ENCODE data around the gene BRWD1. TPM values are rescaled to one million over a fixed set of nuclear protein-coding genes. Genes with fewer than 3 reads are reported as not detected.

BRWD1 gene
- total and polyA plus RNA-seq, 2 experiments from 2014 or later: 32.6 to 62.8 TPM

DNA sequence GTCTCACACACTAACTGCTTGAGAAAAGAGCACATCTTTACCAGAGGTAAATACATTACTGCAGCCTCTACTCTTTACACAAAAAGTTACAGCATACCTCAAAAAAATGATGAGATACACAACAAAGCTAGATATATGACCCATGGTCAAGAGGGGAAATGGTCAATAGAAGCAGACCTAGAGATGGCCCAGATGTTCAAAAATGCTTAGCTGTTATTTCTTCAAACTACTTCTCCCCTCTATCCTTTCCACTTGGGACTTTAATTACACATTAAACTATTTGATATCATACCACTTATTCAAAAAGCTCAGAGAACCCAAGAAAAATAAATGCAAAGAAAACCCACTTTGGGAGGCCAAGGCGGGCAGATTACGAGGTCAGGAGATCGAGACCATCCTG is 12.8 kb downstream of the BRWD1 start:
- no peak for DNase-seq (ENCODE audit: low read depth in 1 of 2, low spot score in 1 of 2)
- Histone ChIP-seq H3K27me3 (no peaks in the 10 kb centered on the region), H3K4me1 (ENCODE audit: low read depth) (no peaks in the 10 kb centered on the region), H3K4me3 (no peak overlapping the region), H3K36me3 (peaks cover 23% of the 10 kb centered on the region), H3K27ac (no peak overlapping the region), H3K9me3 (ENCODE audit: low read depth) (no peaks in the 10 kb centered on the region)
- TF ChIP-seq, protein P1, sequence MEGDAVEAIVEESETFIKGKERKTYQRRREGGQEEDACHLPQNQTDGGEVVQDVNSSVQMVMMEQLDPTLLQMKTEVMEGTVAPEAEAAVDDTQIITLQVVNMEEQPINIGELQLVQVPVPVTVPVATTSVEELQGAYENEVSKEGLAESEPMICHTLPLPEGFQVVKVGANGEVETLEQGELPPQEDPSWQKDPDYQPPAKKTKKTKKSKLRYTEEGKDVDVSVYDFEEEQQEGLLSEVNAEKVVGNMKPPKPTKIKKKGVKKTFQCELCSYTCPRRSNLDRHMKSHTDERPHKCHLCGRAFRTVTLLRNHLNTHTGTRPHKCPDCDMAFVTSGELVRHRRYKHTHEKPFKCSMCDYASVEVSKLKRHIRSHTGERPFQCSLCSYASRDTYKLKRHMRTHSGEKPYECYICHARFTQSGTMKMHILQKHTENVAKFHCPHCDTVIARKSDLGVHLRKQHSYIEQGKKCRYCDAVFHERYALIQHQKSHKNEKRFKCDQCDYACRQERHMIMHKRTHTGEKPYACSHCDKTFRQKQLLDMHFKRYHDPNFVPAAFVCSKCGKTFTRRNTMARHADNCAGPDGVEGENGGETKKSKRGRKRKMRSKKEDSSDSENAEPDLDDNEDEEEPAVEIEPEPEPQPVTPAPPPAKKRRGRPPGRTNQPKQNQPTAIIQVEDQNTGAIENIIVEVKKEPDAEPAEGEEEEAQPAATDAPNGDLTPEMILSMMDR (IDR thresholded peaks at IDR 0.05; ENCODE audit: low read depth, low read length): no peak

DNA sequence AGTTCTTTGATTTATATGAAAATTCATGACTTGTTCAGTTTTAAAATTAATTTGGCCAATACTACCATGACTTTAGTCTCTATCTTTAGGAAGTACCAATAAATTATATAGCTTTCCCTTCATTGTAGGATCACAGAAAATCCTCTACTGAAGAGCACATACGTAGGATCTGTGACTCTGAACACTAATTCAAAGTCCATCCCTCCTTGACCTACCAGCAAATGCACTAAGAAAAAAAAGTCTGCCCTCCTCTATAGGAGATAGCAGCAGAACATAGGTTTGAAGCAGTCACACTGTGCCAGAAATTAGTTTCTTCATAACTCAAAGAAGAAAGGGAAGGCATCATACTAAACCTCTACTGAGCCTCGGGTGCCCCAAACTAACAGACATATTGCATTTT is 16.5 kb downstream of the BRWD1 start:
- H3K27me3 ChIP-seq: no peaks in the 10 kb centered on the region
- H3K27ac ChIP-seq: no peak overlapping the region
- no peak overlapping the region for H3K4me3 ChIP-seq
- DNase-seq (ENCODE audit: low read depth in 1 of 2, low spot score in 1 of 2): no peak
- TF ChIP-seq, protein P1 (IDR thresholded peaks at IDR 0.05; ENCODE audit: low read depth, low read length): no peak
- no peaks in the 10 kb centered on the region for H3K9me3 ChIP-seq (ENCODE audit: low read depth)
- H3K4me1 ChIP-seq (ENCODE audit: low read depth): no peaks in the 10 kb centered on the region
- H3K36me3 ChIP-seq: peaks cover 47% of the 10 kb centered on the region

DNA sequence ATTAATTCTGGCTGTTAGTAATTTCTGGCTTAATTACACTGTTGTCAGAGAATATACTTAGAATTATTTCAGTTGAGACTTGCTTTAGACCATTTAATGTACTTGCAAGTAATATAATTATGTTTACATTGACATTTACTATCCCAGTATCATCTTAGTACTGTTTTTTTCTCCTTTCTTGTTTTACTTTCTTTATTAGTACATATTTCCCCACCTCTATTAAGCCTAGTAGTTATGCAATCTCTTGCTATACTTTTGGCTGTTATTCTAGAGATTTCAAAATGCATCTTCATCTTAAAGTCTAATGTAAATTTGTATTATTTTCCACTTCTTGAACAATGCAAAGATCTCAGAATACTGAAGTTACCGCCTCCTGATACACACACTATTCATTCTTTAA is 24.4 kb downstream of the BRWD1 start:
- DNase-seq (ENCODE audit: low read depth in 1 of 2, low spot score in 1 of 2): peak in 1 of 2 donors; percentile 25
- Histone ChIP-seq H3K4me3 (no peak overlapping the region), H3K27ac (no peak overlapping the region), H3K36me3 (peaks cover 56% of the 10 kb centered on the region), H3K9me3 (ENCODE audit: low read depth) (no peaks in the 10 kb centered on the region), H3K27me3 (no peaks in the 10 kb centered on the region), H3K4me1 (ENCODE audit: low read depth) (no peaks in the 10 kb centered on the region)
- TF ChIP-seq, protein P1 (IDR thresholded peaks at IDR 0.05; ENCODE audit: low read depth, low read length): no peak

DNA sequence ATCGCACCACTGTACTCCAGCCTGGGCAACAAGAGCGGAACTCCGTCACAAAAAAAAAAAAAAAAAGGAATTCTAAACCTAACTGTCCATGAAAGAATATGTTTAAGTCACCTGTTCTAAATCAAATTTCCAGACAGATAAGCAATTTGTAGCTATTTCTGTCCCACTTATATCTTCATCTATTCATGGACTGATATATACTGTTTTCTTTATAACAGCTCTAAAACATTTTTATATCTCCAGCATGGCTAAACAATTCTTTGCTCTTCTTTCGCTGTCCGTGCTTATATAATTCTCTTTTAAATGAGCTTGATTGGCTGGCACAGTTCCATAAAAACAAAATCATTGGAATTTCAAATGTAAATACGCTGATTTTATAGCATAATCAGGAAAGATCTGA is 30.5 kb downstream of the BRWD1 start:
- TF ChIP-seq, protein P1 (IDR thresholded peaks at IDR 0.05; ENCODE audit: low read depth, low read length): no peak
- Histone ChIP-seq H3K4me1 (ENCODE audit: low read depth) (no peaks in the 10 kb centered on the region), H3K36me3 (peaks cover 40% of the 10 kb centered on the region)

DNA sequence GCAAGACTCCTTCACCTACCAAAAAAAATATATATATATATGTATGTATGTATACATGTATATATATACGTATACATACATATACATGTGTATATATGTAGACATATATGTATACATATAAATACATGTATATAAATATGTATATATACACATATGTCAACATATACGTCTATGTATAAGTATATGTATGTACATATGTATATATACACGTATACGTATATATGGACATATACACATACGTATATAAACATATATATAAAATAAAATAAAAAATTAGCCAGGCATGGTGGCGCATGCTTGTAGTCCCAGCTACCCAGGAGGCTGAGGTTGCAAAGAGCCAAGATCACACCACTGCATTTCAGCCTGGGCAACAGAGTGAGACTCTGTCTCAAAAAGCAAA is 31.6 kb downstream of the BRWD1 start:
- DNase-seq (ENCODE audit: low read depth in 1 of 2, low spot score in 1 of 2): no peak
- Histone ChIP-seq H3K27ac (no peak overlapping the region), H3K9me3 (ENCODE audit: low read depth) (no peaks in the 10 kb centered on the region), H3K36me3 (peaks cover 39% of the 10 kb centered on the region), H3K4me1 (ENCODE audit: low read depth) (no peaks in the 10 kb centered on the region), H3K4me3 (no peak overlapping the region), H3K27me3 (no peaks in the 10 kb centered on the region)
- TF ChIP-seq, protein P1 (IDR thresholded peaks at IDR 0.05; ENCODE audit: low read depth, low read length): no peak

More for the DNA sequence above, 30.5 kb downstream of the BRWD1 start:
- Histone ChIP-seq H3K9me3 (ENCODE audit: low read depth) (no peaks in the 10 kb centered on the region), H3K4me3 (no peak overlapping the region), H3K27ac (no peak overlapping the region), H3K27me3 (no peaks in the 10 kb centered on the region)
- no peak for DNase-seq (ENCODE audit: low read depth in 1 of 2, low spot score in 1 of 2)

DNA sequence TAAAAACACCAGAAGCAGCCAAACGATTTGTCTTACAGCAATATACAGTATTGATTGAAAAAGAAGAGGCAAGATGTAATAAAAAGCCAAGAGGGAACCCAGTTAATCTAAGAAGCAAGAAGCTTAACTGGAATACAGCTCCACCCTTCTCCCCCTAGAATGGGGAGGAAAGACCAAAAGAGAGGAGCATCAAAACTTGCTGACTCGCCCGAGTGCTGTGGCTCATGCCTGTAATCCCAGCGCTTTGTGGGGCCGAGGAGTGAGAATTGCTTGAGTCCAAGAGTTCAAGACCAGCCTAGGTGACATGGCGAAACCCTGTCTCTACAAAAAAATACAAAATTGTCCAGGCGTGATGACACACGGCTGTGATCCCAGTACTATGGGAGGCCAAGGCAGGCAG is 32.2 kb downstream of the BRWD1 start:
- Histone ChIP-seq H3K27me3 (no peaks in the 10 kb centered on the region), H3K4me1 (ENCODE audit: low read depth) (no peaks in the 10 kb centered on the region), H3K4me3 (no peak overlapping the region), H3K27ac (no peak overlapping the region), H3K36me3 (peaks cover 42% of the 10 kb centered on the region), H3K9me3 (ENCODE audit: low read depth) (no peaks in the 10 kb centered on the region)
- TF ChIP-seq, protein P1 (IDR thresholded peaks at IDR 0.05; ENCODE audit: low read depth, low read length): no peak
- no peak for DNase-seq (ENCODE audit: low read depth in 1 of 2, low spot score in 1 of 2)
